ENCODE measurements around the gene ERF.

Gene ERF

DNA sequence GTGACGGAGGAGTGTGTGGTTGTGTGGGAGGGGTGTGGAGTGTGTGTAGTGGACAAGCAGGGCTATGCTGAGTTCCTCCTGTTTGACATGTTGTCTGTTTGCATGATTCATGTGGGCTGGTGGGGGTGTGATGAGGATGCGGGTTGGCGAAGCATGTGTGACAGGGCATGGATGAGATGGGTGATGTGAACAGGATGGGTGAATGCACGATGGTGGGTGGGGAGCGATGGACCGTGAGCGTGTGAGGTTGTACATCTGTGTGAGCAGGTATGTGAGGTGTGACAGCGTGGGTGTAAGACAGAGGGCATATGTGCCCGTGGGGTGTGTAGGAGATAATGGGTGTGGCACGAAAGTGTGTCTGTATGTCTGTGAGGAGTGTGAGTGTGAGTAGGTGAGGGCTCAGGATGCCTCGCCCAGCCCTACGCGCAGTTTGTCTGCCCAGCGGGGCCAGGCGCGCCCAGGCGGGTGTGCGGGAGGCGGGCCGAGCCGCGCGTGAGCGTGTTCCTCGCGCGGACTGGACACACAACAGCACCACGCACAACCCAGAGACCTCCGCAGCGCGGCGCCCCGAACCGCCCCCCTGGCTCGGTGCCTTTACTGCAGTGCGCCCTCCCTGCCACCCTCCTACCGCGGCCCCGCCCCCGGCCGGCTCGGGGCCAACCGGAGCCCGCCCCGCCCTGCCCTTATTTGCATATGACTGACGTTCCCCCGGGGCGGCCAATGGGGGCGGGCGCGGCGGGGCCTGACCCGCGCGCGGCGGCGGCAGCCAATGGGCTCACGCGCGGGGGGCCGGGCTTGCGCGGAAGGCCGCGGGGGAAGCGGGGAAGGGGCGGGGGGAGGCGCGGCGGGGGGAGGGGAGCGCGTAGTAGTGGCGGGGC, 28.5 kb upstream of the ERF start:
- TF ChIP-seq GATA3 (IDR thresholded peaks at IDR 0.05; ENCODE audit: low read depth, low read length), result no peak

GRCh38 chr19:42282819-42283187, 27.9 kb upstream of the ERF start:
- TF ChIP-seq GATA3 (IDR thresholded peaks at IDR 0.05; ENCODE audit: low read depth, low read length) (no peak), GATA2 (IDR thresholded peaks at IDR 0.05; ENCODE audit: low read depth, low read length) (no peak)

DNA sequence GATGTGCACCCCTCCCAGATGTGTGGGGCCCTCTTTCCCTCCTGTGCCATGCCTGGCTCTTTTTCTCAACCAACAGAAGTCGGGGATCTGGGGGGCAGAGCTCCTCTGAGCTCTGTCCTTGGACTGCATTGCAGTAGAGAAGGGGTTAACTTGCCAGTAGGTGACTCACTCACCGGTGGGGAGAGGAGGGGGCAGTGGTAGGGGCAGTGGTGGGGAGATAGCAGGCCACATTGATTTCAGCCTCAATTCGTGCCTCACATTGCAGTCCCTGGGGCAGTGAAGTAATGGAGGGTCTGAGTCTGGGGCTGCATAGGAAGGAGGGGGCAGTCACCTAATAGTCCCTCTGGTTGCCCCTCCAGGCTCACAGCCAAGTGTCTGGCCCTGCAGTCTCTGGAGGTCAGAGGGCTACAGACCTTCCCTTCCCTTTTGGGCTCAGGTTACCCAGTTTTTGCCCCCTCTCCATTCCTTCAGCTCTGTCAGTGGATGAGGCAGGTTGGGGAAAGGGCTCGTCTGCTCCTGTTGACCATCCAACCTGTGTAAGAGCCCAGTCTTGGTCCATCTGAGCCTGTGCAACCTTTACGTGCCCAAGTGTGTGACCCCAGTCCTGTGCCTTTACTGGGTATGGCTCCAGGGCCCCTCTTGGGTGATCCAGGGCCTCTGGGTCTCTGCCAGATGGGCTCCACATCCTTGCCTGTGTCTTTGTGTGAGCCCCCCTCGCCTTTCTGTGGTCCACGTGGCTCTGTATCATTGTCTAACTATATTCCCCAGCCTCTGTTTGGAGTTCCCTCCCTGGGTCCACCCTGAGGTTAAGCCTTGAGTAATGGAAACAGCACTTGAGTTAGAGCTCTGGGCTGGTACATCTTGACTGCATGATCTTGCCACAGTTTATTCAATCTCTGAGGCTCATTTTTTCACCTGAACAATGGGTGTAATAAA, 27.2 kb upstream of the ERF start:
- TF ChIP-seq GATA2 (IDR thresholded peaks at IDR 0.05; ENCODE audit: low read depth, low read length) (no peak), GATA3 (IDR thresholded peaks at IDR 0.05; ENCODE audit: low read depth, low read length) (no peak)

DNA sequence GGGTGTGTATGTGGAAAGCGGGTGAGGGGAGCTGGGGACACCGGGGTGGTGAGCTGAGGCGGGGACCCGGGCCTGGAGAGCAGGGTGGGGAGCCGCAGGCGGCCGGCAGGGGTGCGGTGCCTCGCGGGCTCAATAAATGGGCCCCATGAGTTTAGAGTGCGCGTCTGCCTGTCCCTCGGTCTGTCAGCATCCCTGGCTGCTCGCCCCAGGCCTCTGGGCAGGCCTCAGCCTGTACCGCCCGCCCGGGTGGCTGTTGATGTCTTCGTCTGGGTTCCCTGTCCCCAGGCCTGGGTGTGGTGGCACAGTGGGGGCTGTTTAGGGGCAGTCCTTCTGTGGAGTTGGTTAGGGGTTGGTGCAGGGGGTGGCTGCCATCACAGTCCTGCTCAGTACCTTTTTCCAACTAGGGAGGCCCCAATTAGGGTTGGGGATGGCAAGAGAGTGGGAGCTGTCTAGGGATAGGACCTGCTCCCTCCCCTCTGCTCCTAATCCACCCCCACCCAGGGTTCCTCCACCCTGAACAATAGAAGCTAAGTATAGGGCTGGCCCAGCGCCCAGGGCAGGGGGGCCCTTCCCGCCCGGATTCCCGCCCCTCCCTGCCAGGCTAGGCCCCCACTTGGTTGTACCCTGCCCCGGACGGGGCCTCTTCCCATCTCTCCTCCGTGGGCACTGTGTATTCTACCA, 26.4 kb upstream of the ERF start:
- TF ChIP-seq GATA2 (IDR thresholded peaks at IDR 0.05; ENCODE audit: low read depth, low read length) (no peak), GATA3 (IDR thresholded peaks at IDR 0.05; ENCODE audit: low read depth, low read length) (no peak)

- TF ChIP-seq GATA2 (IDR thresholded peaks at IDR 0.05; ENCODE audit: low read depth, low read length), result no peak
- no peak for TF ChIP-seq GATA3 (IDR thresholded peaks at IDR 0.05; ENCODE audit: low read depth, low read length)
These were observed 25.9 kb upstream of the ERF start for GRCh38 chr19:42280815-42281145.

DNA sequence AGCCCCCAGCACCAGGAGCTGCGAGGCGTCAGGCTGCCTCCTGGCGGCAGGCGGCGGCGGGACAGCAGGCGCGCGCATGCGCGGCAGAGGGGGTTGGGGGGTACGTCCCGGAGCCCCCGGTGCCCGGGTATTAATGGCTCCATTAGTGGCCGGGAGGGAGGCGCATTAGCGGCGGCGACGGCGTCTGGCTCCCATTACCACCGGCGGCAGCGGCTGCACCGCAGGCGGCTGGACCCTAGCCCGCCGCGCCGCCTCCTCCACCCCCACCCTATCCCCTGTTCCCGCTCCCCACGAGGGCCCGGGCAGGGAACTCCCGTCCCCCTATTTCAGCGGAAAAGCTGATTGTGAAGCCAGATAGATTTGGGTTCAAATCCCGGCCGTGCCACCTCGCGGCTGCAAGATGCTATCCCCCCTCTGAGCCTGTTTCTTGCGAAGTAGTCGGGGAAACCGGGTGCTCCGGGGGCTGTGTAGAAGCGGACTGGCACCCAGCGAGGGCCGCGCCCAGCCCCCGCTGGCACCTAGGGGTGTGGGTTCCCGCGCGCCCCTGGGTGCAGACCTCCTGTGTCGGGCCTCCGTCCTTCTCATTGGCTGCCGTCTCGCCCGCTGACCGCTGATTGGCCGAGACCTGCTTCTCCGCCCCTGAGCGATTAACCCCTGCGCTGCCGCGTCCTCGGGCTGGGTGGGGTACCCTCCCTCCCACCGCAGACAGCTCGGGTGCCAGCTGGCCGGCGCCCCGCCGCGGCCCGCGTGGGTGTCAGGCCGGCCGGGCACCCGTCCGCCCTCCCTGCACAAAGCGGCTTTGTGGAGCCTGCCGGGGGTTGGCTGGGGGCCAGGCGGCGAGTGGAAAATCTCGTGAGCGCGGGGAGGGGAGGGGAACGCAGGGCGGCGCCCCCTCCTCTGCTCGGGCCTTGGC, 25.2 kb upstream of the ERF start:
- TF ChIP-seq GATA3 (IDR thresholded peaks at IDR 0.05; ENCODE audit: low read depth, low read length), result no peak
- peak; percentile 65 for TF ChIP-seq GATA2 (IDR thresholded peaks at IDR 0.05; ENCODE audit: low read depth, low read length)

GRCh38 chr19:42279155-42279901, 24.4 kb upstream of the ERF start:
- TF ChIP-seq GATA2 (IDR thresholded peaks at IDR 0.05; ENCODE audit: low read depth, low read length), result no peak
- TF ChIP-seq GATA3 (IDR thresholded peaks at IDR 0.05; ENCODE audit: low read depth, low read length), result no peak

DNA sequence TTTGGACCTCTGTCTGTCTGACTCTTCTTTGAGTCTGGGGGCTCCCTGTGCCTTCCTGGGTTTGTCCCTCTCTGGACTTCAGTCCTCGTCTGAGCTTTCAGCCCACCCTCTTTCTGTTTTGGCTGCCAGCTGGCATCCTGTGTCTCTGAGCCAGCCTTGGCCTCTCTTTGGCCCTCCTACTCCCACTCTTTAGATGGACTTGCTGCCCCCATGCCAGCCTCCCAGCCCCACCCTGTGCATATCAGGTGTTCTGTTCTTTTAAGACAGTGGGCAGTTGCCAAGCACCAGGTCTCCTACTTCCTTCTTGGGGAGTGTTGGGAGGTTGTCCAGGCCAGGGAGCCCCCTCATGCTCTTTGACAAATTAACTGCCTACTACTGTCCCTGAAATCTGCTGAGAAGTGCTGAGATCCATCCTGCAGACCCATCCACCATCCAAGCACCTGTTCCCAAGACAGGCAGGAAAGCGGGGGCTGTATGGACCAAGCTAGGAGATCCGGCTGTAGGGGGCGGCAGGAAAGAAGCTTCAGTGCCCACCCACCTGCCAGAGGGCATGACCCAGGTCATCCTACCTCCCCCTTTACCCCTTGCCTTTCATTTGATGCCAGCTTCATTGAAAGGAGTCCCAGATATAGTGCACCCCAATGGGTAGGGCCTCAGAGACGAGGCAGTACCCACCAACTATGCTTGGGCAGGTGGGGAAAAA, 23.7 kb upstream of the ERF start:
- no peak for TF ChIP-seq GATA3 (IDR thresholded peaks at IDR 0.05; ENCODE audit: low read depth, low read length)
- no peak for TF ChIP-seq GATA2 (IDR thresholded peaks at IDR 0.05; ENCODE audit: low read depth, low read length)

GRCh38 chr19:42277821-42278451, 23.0 kb upstream of the ERF start:
- TF ChIP-seq GATA2 (IDR thresholded peaks at IDR 0.05; ENCODE audit: low read depth, low read length), result no peak
- no peak for TF ChIP-seq GATA3 (IDR thresholded peaks at IDR 0.05; ENCODE audit: low read depth, low read length)

GRCh38 chr19:42276821-42277220, 21.9 kb upstream of the ERF start:
- TF ChIP-seq GATA3 (IDR thresholded peaks at IDR 0.05; ENCODE audit: low read depth, low read length) (no peak), GATA2 (IDR thresholded peaks at IDR 0.05; ENCODE audit: low read depth, low read length) (no peak)

DNA sequence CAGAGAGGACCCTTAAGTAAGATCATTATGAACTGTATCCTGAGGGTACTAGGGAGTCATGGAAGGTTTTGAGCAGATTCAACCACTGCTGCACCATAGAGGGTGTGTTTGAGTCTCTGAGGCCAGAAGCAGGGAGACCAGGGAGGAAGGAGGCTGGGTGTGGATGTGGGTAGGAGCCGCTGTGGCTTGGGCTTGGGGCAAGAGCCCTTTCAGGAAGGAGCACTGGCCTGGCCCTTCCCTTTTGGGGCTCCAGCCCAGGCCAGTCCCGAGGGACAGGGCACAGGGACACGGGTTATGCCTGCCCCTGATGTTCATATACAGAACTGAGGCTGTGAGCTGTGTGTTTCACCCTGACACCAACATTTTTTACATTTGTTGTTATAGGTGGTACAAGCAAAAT, 21.4 kb upstream of the ERF start:
- TF ChIP-seq GATA3 (IDR thresholded peaks at IDR 0.05; ENCODE audit: low read depth, low read length), result no peak
- TF ChIP-seq GATA2 (IDR thresholded peaks at IDR 0.05; ENCODE audit: low read depth, low read length), result no peak

- TF ChIP-seq GATA3 (IDR thresholded peaks at IDR 0.05; ENCODE audit: low read depth, low read length) (no peak), GATA2 (IDR thresholded peaks at IDR 0.05; ENCODE audit: low read depth, low read length) (no peak)
These were observed 20.6 kb upstream of the ERF start for GRCh38 chr19:42275517-42275916.
